ENCODE results near the gene C21orf91.

The C21orf91 gene

DNA sequence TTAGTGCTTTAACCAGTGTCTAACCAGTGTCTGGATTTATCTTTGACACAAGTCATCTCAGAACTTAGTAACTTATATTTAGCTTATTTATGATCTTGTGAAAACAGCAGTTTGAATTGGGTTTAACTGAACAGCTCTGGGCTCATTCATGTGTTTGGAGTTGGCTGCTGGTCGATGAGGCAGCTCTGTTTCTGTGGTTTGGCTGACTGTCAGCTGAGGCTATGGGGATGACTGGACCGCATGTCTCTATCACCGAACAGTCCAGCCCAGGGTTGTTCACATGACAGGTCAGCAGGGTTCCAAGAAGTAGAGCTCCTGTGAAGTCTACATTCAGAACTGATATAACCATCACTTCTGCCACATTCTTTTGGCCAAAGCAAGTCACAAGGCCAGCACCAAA is 29.1 kb upstream of the C21orf91 start:
- no peak for DNase-seq (ENCODE audit: insufficient read length, low spot score)
- TF ChIP-seq, protein P1, sequence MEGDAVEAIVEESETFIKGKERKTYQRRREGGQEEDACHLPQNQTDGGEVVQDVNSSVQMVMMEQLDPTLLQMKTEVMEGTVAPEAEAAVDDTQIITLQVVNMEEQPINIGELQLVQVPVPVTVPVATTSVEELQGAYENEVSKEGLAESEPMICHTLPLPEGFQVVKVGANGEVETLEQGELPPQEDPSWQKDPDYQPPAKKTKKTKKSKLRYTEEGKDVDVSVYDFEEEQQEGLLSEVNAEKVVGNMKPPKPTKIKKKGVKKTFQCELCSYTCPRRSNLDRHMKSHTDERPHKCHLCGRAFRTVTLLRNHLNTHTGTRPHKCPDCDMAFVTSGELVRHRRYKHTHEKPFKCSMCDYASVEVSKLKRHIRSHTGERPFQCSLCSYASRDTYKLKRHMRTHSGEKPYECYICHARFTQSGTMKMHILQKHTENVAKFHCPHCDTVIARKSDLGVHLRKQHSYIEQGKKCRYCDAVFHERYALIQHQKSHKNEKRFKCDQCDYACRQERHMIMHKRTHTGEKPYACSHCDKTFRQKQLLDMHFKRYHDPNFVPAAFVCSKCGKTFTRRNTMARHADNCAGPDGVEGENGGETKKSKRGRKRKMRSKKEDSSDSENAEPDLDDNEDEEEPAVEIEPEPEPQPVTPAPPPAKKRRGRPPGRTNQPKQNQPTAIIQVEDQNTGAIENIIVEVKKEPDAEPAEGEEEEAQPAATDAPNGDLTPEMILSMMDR (IDR thresholded peaks at IDR 0.05; ENCODE audit: insufficient read depth, missing control alignments): no peak
- no peak for FAIRE-seq

DNA sequence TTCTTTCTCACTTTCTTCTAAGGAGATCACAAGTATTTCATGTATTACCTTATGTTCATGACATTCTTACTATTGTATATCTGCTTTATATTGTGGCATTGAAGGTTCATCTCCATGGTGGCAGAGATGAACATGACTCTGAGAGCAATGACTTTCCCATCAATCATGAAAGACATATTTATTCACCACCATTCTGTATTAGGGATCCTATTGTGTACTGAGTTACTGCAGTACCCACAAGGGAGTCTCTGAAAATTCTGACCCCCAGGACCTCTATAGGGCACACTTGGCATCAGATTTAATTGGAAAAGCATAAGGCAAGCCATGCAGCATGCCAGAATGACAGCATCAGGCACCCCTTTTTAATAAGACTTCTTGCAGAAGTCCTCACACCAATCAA is 21.9 kb upstream of the C21orf91 start:
- FAIRE-seq (no peak), DNase-seq (ENCODE audit: insufficient read length, low spot score) (no peak)
- TF ChIP-seq, protein P1 (IDR thresholded peaks at IDR 0.05; ENCODE audit: insufficient read depth, missing control alignments): no peak

DNA sequence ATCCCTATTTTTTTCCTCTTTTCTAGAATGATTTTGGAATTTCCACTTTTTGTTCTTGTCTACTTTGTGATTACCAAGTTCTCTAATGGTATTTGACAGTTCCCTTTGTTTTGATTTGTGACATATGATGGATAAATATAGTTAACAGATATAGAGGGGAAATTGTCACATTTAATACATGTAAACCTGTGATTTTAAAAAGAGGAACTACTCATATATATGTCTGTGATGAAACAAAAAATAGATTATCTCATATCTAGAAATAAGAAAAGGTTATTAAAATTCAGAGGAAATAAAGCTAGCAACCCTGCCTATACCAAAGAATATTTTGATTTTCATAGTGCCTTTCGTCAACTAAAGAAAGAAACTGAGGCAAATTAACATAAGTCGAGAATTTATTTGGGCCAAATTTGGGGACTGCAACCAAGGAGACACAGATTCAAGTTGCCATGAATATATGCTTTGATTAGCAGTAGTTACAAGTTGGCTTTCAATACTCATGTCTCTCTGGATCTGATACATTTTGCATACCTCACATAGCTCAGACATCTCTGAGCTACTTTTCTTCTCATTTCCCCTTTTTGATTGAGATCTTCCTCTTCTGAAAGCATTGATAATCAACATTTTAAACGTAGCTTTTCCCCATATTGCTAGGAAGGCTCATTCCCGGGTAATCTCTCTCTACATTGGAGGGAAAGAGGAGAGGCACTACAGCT is 15.6 kb upstream of the C21orf91 start:
- TF ChIP-seq, protein P1 (IDR thresholded peaks at IDR 0.05; ENCODE audit: insufficient read depth, missing control alignments): no peak
- no peak for FAIRE-seq
- no peak for DNase-seq (ENCODE audit: insufficient read length, low spot score)

DNA sequence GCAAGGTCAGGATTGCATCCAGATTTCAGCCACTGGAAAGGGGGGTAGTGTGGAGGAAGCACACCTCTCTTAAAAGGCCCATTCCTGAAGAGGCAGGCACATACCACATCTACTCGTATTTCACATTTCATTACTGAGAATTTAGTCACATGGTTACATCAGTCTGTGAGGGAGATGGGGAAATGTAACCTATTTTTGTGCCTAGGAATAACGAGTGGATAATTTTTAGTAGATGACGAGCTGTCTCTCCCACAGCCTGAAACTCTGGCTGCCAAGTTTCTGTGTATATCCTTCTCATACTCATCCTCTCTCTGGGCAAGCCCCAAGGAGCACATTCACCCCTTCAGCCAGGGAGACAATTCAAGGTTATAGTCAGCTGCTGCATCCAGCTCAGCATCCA is 10.3 kb upstream of the C21orf91 start:
- DNase-seq (ENCODE audit: insufficient read length, low spot score) (no peak), FAIRE-seq (no peak)
- TF ChIP-seq, protein P1 (IDR thresholded peaks at IDR 0.05; ENCODE audit: insufficient read depth, missing control alignments): no peak

DNA sequence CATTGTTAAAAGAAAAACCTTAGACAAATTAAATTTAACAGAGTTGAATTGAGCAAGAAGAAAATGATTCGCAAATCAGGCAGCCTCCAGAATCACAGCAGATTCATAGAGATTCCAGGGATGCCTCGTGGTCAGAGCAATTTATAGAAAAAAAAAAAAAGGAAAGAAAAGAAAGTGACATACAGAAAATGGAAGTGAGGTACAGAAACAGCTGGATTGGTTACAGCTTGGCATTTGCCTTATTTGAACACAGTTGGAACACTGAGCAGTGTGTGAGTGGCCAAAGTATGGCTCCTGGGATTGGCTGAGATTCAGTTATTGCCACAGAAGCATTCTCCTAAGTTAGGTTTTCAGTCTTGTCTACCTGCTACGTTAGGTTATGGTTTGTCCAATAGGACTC is 9.1 kb upstream of the C21orf91 start:
- no peak for FAIRE-seq
- DNase-seq (ENCODE audit: insufficient read length, low spot score): no peak
- TF ChIP-seq, protein P1 (IDR thresholded peaks at IDR 0.05; ENCODE audit: insufficient read depth, missing control alignments): no peak

DNA sequence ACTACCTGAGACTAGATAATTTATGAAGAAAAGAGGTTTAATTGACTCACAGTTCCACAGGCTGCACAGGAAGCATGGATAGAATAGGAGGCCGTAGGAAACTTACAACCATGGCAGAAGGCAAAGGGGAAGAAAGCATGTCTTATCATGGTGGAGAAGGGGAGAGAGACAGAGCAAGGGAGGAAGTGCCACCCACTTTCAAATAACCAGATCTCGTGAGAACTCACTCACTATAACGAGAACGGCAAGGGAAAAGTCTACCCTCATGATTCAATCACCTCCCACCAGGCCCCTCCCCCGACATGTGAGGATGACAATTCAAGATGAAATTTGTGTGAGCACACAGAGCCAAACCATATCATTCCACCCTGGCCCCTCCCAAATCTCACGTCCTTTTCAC is 4.7 kb upstream of the C21orf91 start:
- DNase-seq (ENCODE audit: insufficient read length, low spot score) (no peak), FAIRE-seq (no peak)
- TF ChIP-seq, protein P1 (IDR thresholded peaks at IDR 0.05; ENCODE audit: insufficient read depth, missing control alignments): no peak

DNA sequence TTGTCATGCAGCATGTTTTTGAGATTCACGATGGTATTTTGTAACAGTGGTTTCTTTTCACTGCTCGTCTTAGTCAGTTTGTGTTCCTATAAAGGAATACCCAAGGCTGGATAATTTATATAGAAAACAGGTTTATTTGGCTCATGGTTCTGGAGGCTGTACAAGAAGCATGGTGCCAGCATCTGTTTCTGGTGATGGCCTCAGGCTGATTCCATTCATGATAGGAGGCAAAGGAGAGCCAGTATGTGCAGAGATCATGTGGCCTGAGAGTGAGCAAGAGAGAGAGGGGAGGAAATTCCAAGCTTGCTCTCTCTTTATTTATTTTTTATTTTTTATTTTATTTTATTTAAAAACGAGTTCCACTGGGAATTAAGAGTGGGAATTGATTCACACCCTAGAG is 2.0 kb upstream of the C21orf91 start:
- no peak for FAIRE-seq
- DNase-seq (ENCODE audit: insufficient read length, low spot score): no peak

More for the DNA sequence above, 2.0 kb upstream of the C21orf91 start:
- TF ChIP-seq, protein P1 (IDR thresholded peaks at IDR 0.05; ENCODE audit: insufficient read depth, missing control alignments): no peak

Measured in D721Med (cell line).